Endothelial cell of umbilical vein (primary cell): ENCODE results near the gene RAB31. TPM values are rescaled to one million over a fixed set of nuclear protein-coding genes. Genes with fewer than 3 reads are reported as not detected.

Experiments used
- BruUV-seq: library from RNA; stranded (reverse); fragments of 400-500 nt; replicated peaks from 2 replicates; lab custom pipeline; 2021; lab: Mats Ljungman, UMichigan
- CTCF ChIA-PET: fragments of 300-600, 350-600 bp; sonication (Branson Sonifier 250); formaldehyde crosslinking; loops from one replicate; lab custom pipeline; 2021; ENCODE audit warnings: antibody characterized with exemption, inconsistent platforms; lab: Charles Lee
- POLR2A ChIA-PET: fragments of 300-600, 350-600 bp; sonication (Branson Sonifier 250); formaldehyde crosslinking; loops from one replicate; lab custom pipeline; 2021; ENCODE audit warnings: antibody characterized with exemption, inconsistent platforms; lab: Charles Lee
- DNase-seq: peaks from one replicate; pipeline ENCODE4 v3.0.0-alpha.2; 2011; ENCODE audit warnings: low read depth, low spot score
- FAIRE-seq: peaks from 2 replicates; lab custom pipeline; 2011; peaks lifted over from hg19 to GRCh38; lab: Jason Lieb, UNC
- H2AFZ ChIP-seq: 2 replicates; pipeline ENCODE4 v1.6.0; 2012; ENCODE audit warnings: low read depth, low read length, control low read depth, inconsistent platforms
- H3K27ac ChIP-seq: 2 replicates; pipeline ENCODE4 v1.5.1; 2011; ENCODE audit warnings: low read depth, mild to moderate bottlenecking, control low read depth, low read length, moderate library complexity; ENCODE audit not compliant: insufficient read depth
- H3K27me3 ChIP-seq, 2 experiments: 2 replicates each; pipeline versions ENCODE4 v1.6.0 to v1.6.1; 2011; ENCODE audit warnings: low read length in 2 of 2, mixed read lengths in 1 of 2; ENCODE audit not compliant: control insufficient read depth in 2 of 2, insufficient read depth in 2 of 2
- H3K36me3 ChIP-seq, 2 experiments: 2 replicates in 1 of 2; 3 replicates in 1 of 2; pipeline ENCODE4 v1.5.1; 2011; ENCODE audit warnings: low read length in 2 of 2, mild to moderate bottlenecking in 1 of 2, moderate library complexity in 1 of 2; ENCODE audit not compliant: control insufficient read depth in 2 of 2, insufficient read depth in 2 of 2; ENCODE audit errors: extremely low read depth in 1 of 2
- H3K4me1 ChIP-seq: 3 replicates; pipeline ENCODE4 v1.5.1; 2011; ENCODE audit warnings: mild to moderate bottlenecking, low read length; ENCODE audit not compliant: control insufficient read depth, insufficient read depth; ENCODE audit errors: extremely low read depth
- H3K4me2 ChIP-seq: 2 replicates; pipeline ENCODE4 v1.6.1; 2011; ENCODE audit warnings: low read length, control low read depth, mixed read lengths; ENCODE audit not compliant: insufficient read depth
- H3K4me3 ChIP-seq, 3 experiments: fragments of 200-600 bp in 1 of 3; sonication (generic), shearing (Covaris generic) in 1 of 3; replicated peaks in 1 of 3; 2 replicates each; pipeline ENCODE4 v1.5.1; 2011 to 2016; ENCODE audit warnings: control low read depth in 3 of 3, low read length in 3 of 3, mild to moderate bottlenecking in 2 of 3, inconsistent platforms in 1 of 3, low read depth in 1 of 3, moderate library complexity in 1 of 3; ENCODE audit not compliant: insufficient read depth in 1 of 3
- H3K79me2 ChIP-seq: 2 replicates; pipeline ENCODE4 v1.6.0; 2012; ENCODE audit warnings: low read length, inconsistent platforms; ENCODE audit not compliant: control insufficient read depth, insufficient read depth
- H3K9ac ChIP-seq: replicated peaks from 2 replicates; pipeline ENCODE3; 2011; ENCODE audit warnings: low read length, control low read depth; ENCODE audit not compliant: insufficient read depth; ENCODE audit errors: extremely low read depth
- H3K9me1 ChIP-seq: replicated peaks from 3 replicates; pipeline ENCODE4 v1.6.0; 2011; ENCODE audit warnings: mild to moderate bottlenecking, low read length; ENCODE audit not compliant: control insufficient read depth, insufficient read depth; ENCODE audit errors: extremely low read depth
- H3K9me3 ChIP-seq: replicated peaks from 2 replicates; pipeline ENCODE4 v1.5.1; 2012; ENCODE audit warnings: low read length, inconsistent platforms; ENCODE audit not compliant: control insufficient read depth, insufficient read depth
- H4K20me1 ChIP-seq: replicated peaks from 2 replicates; pipeline ENCODE3; 2011; ENCODE audit warnings: mild to moderate bottlenecking, low read length; ENCODE audit not compliant: control insufficient read depth, insufficient read depth; ENCODE audit errors: extremely low read depth
- EZH2 ChIP-seq: IDR thresholded peaks from 2 replicates; pipeline ENCODE4 v1.6.1; 2012; ENCODE audit warnings: borderline replicate concordance, low read depth, mild to moderate bottlenecking, moderate library complexity, low read length, inconsistent platforms; ENCODE audit not compliant: severe bottlenecking
- FOS ChIP-seq: IDR thresholded peaks from 2 replicates; pipeline ENCODE4 v1.6.1; 2011; ENCODE audit warnings: mild to moderate bottlenecking, low read length, moderate library complexity, borderline replicate concordance; ENCODE audit not compliant: insufficient read depth
- GATA2 ChIP-seq: IDR thresholded peaks from 2 replicates; pipeline ENCODE4 v1.7.0; 2011; ENCODE audit warnings: low read depth, mild to moderate bottlenecking, moderate library complexity, mixed read lengths, low read length; ENCODE audit not compliant: insufficient read length, insufficient read depth
- JUN ChIP-seq: IDR thresholded peaks from 2 replicates; pipeline ENCODE4 v1.6.1; 2011; ENCODE audit warnings: borderline replicate concordance, low read depth; ENCODE audit not compliant: insufficient read length, insufficient read depth
- MAX ChIP-seq: IDR thresholded peaks from 2 replicates; pipeline ENCODE4 v1.6.1; 2011; ENCODE audit not compliant: insufficient read depth, insufficient read length
- MYC ChIP-seq: IDR thresholded peaks from one replicate; pipeline ENCODE4 v1.6.1; 2011; ENCODE audit warnings: mild to moderate bottlenecking, low read depth, low read length
- POLR2A ChIP-seq: IDR thresholded peaks from 2 replicates; pipeline ENCODE4 v1.6.1; 2012; ENCODE audit warnings: low read depth, mild to moderate bottlenecking, control low read depth, low read length
- POLR2AphosphoS5 ChIP-seq: IDR thresholded peaks from 2 replicates; pipeline ENCODE4 v1.6.1; 2012; ENCODE audit warnings: low read depth, mild to moderate bottlenecking, control low read depth, low read length, moderate library complexity; ENCODE audit not compliant: insufficient read depth
- dilution Hi-C: fragments of 300-500 bp; cut with MboI; formaldehyde crosslinking; loops from one replicate; pipeline ENCODE4 v1.15.0; 2019; ENCODE audit warnings: low sequenced_read_pairs; ENCODE audit not compliant: extremely low pct_ligation_motif_present
- intact Hi-C: fragments of 100-400 bp; cut with micrococcal nuclease; formaldehyde crosslinking; loops from one replicate; pipeline ENCODE4 v1.10.0; 2022
- polyA plus RNA-seq, 4 experiments: library from polyadenylated mRNA; depleted of rRNA in 3 of 4; stranded (reverse) in 3 of 4; unstranded in 1 of 4; fragments of >200 nt; gene quantifications; 2 replicates each; pipeline versions ENCODE4 v1.2.1 to v1.2.3, GENCODE V29; 2011 to 2012; ENCODE audit warnings: missing spikeins in 1 of 4
- total RNA-seq: library from RNA; stranded (reverse); gene quantifications from 2 replicates; pipeline ENCODE4 v1.2.3, GENCODE V29; 2021
- TF ChIP-seq, protein P1 (sequence below), 2 donors: IDR thresholded peaks; 1 replicate in 1 of 2; 2 replicates in 1 of 2; pipeline ENCODE4 v1.5.1; 2011; ENCODE audit warnings: low read length in 2 of 2, mild to moderate bottlenecking in 2 of 2, moderate library complexity in 2 of 2, control low read depth in 1 of 2, inconsistent platforms in 1 of 2, low read depth in 1 of 2; ENCODE audit not compliant: insufficient read depth in 1 of 2; ENCODE audit errors: extremely low read depth in 1 of 2

The RAB31 gene
- total and polyA plus RNA-seq, 2 donors (not counting 3 experiments of a cell fraction or from before 2014, with no cell fraction given), result 30.5 TPM

DNA sequence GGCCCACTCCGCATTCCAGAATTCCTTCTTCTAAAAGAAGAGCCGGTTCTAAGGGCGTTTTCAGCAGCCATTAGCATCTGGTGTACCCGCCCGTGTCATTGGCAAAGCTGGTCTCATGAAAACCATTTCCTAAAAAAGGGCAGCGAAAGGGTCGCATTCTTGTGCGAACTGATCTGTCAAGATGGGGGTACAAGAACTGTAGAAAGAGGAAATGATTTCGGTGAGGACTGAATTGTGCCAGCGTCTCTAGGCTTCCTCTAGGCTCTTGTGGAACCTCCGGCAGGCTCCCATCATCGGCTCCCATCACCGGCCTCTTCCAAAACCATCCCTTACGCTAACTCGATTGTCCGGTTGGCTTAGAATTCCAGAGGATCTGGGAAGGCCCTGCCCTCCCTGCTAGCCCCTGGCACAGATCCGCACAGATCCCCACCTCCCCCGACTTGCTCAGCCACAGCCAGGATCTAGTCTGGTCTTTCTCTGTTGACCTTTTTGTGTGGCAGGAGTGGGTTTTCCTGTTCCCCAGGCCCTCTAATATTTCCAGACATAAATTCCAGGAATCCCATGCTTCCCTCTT, 1.3 kb downstream of the RAB31 start:
- CTCF ChIA-PET, result interaction anchor here (2.3 kb wide), 1 partner anchor 97 kb away, joined by 11 read pairs; no protein-coding TSS in a partner anchor
- Histone ChIP-seq H3K27me3 (no peaks in the 10 kb centered on the region), H3K4me1 (peaks cover 23% of the 10 kb centered on the region), H3K27ac (no peak overlapping the region), H3K4me3 (peak overlapping the region; percentile 79 to 98 (median 91)), H2AFZ (peak overlapping the region; percentile 91), H3K9me3 (no peaks in the 10 kb centered on the region), H3K4me2 (peak overlapping the region; percentile 79), H3K9me1 (no peaks in the 10 kb centered on the region), H3K79me2 (peaks cover 27% of the 10 kb centered on the region), H4K20me1 (no peaks in the 10 kb centered on the region), H3K36me3 (no peaks in the 10 kb centered on the region), H3K9ac (peak overlapping the region; percentile 81)
- DNase-seq (no peak), FAIRE-seq (no peak)
- BruUV-seq, result no TSS peak
- intact Hi-C loops (loop anchor here (1.0 to 5.0 kb wide), 3 partner anchors 34 to 62 kb away; no protein-coding TSS in a partner anchor), dilution Hi-C loops (no loop called here)
- POLR2A ChIA-PET, result no interaction called here
- no peak for TF ChIP-seq EZH2
- TF ChIP-seq MYC, result no peak
- TF ChIP-seq MAX, result no peak
- TF ChIP-seq GATA2, result no peak
- TF ChIP-seq POLR2A, result no peak
- no peak for TF ChIP-seq POLR2AphosphoS5
- TF ChIP-seq, protein P1, sequence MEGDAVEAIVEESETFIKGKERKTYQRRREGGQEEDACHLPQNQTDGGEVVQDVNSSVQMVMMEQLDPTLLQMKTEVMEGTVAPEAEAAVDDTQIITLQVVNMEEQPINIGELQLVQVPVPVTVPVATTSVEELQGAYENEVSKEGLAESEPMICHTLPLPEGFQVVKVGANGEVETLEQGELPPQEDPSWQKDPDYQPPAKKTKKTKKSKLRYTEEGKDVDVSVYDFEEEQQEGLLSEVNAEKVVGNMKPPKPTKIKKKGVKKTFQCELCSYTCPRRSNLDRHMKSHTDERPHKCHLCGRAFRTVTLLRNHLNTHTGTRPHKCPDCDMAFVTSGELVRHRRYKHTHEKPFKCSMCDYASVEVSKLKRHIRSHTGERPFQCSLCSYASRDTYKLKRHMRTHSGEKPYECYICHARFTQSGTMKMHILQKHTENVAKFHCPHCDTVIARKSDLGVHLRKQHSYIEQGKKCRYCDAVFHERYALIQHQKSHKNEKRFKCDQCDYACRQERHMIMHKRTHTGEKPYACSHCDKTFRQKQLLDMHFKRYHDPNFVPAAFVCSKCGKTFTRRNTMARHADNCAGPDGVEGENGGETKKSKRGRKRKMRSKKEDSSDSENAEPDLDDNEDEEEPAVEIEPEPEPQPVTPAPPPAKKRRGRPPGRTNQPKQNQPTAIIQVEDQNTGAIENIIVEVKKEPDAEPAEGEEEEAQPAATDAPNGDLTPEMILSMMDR (IDR thresholded peaks at IDR 0.05; ENCODE audit: extremely low read depth in 1 of 2, insufficient read depth in 1 of 2, low read depth in 1 of 2, low read length in 2 of 2), result no peak
- no peak for TF ChIP-seq FOS
- no peak for TF ChIP-seq JUN
